ENCODE measurements around the gene ETS1.

- TF ChIP-seq CTCF (IDR thresholded peaks at IDR 0.05), result no peak
- TF ChIP-seq POLR2A (IDR thresholded peaks at IDR 0.05), result no peak
Observed at GRCh38 chr11:128411150-128411549, 176.2 kb downstream of the ETS1 start.

All from Peyer's patch (tissue), 4 donors.